Measurements from ENCODE around the gene ARMC12. TPM values are rescaled to one million over a fixed set of nuclear protein-coding genes. Genes with fewer than 3 reads are reported as not detected.
"Not testable (repeated sequence)": the region's sequence is repeated elsewhere in the genome, so short reads cannot be mapped to it uniquely, and the experiment has no call there.

The ARMC12 gene
- polyA plus RNA-seq, 1 of the 3 experiments (the other 2 are of a cell fraction): 1.6 TPM

- TF ChIP-seq IRF3 (IDR thresholded peaks at IDR 0.05; ENCODE audit: low read depth, low read length) (peak; percentile 37; the same call in 1 of the 2 replicates), PBX3 (IDR thresholded peaks at IDR 0.05) (peak; percentile 99), USF2 (IDR thresholded peaks at IDR 0.05; ENCODE audit: borderline replicate concordance, low read depth, low read length) (peak; percentile 39; the same call in 1 of the 2 replicates), MXI1 (IDR thresholded peaks at IDR 0.05; ENCODE audit: low read depth, low read length) (peak; percentile 80; the same call in 1 of the 2 replicates)
Observed at GRCh38 chr6:35688605-35689322, 48.1 kb upstream of the ARMC12 start, which contains the start of gene FKBP5 (continued).

- DNase-seq; H3K36me3 ChIP-seq (replicated peaks in 1 of 2; ENCODE audit: control insufficient read depth in 1 of 2, insufficient read depth in 2 of 2, low read length in 1 of 2); H4K20me1 ChIP-seq (ENCODE audit: insufficient read depth); H3K4me3 ChIP-seq (ENCODE audit: low read depth in 2 of 2, low read length in 1 of 2); H2AFZ ChIP-seq (ENCODE audit: low read depth); H3K27ac ChIP-seq (ENCODE audit: low read depth in 2 of 2, low read length in 1 of 2); POLR2A ChIA-PET; H3K9ac ChIP-seq; H3K4me1 ChIP-seq (ENCODE audit: control insufficient read depth in 1 of 2, insufficient read depth in 2 of 2, low read depth in 1 of 2, low read length in 1 of 2); H3K4me2 ChIP-seq; H3K9me3 ChIP-seq; H3K9me2 ChIP-seq; H3K27me3 ChIP-seq (ENCODE audit: insufficient read depth): not testable (repeated sequence)
- 98% methylated on average over 16 of the region's 16 CpGs for WGBS (ENCODE audit: low lambda C conversion rate)
- Histone ChIP-seq H3F3A (replicated peaks; ENCODE audit: insufficient read depth) (peaks cover 10% of the 10 kb centered on the region), H3K79me2 (ENCODE audit: insufficient read depth) (peaks cover 14% of the 10 kb centered on the region; the same call in 1 of the 2 replicates)
- CTCF ChIA-PET: interaction anchor here (1.3 to 2.8 kb wide), 3 partner anchors 34 to 167 kb away, joined by 3 to 8 read pairs (median 6); no protein-coding TSS in a partner anchor
Observed at GRCh38 chr6:35690006-35690405, 46.8 kb upstream of the ARMC12 start.

GRCh38 chr6:35690484-35690883 is 46.3 kb upstream of the ARMC12 start:
- H3K4me3 ChIP-seq (ENCODE audit: low read depth in 2 of 2, low read length in 1 of 2): no peak overlapping the region
- H3F3A ChIP-seq (replicated peaks; ENCODE audit: insufficient read depth): peaks cover 7% of the 10 kb centered on the region
- H3K36me3 ChIP-seq (replicated peaks in 1 of 2; ENCODE audit: control insufficient read depth in 1 of 2, insufficient read depth in 2 of 2, low read length in 1 of 2): no peaks in the 10 kb centered on the region
- no peak overlapping the region for H2AFZ ChIP-seq (ENCODE audit: low read depth)
- H3K27me3 ChIP-seq (ENCODE audit: insufficient read depth): no peaks in the 10 kb centered on the region
- DNase-seq: no peak
- no peak overlapping the region for H3K27ac ChIP-seq (ENCODE audit: low read depth in 2 of 2, low read length in 1 of 2)
- ChIA-PET CTCF (interaction anchor here (0.8 to 2.8 kb wide), 4 partner anchors 34 to 167 kb away, joined by 3 to 8 read pairs (median 4); no protein-coding TSS in a partner anchor), POLR2A (interaction anchor here (0.5 kb wide), 1 partner anchor 17 kb away, joined by 3 read pairs; no protein-coding TSS in a partner anchor)
- peaks cover 2 to 6% of the 10 kb centered on the region in 2 experiments; a peak in 3 of 4 replicates for H3K4me1 ChIP-seq (ENCODE audit: control insufficient read depth in 1 of 2, insufficient read depth in 2 of 2, low read depth in 1 of 2, low read length in 1 of 2)
- no peaks in the 10 kb centered on the region for H3K9me2 ChIP-seq
- peaks cover 5% of the 10 kb centered on the region; the same call in 1 of the 2 replicates for H3K9me3 ChIP-seq
- no peak overlapping the region for H3K9ac ChIP-seq
- no peaks in the 10 kb centered on the region for H4K20me1 ChIP-seq (ENCODE audit: insufficient read depth)
- H3K4me2 ChIP-seq: no peak overlapping the region
- WGBS (ENCODE audit: low lambda C conversion rate): 93% methylated on average over 9 of the region's 9 CpGs
- peaks cover 10% of the 10 kb centered on the region; the same call in 1 of the 2 replicates for H3K79me2 ChIP-seq (ENCODE audit: insufficient read depth)
- no peak for TF ChIP-seq CTCF (IDR thresholded peaks at IDR 0.05)
- no peak for TF ChIP-seq RFX5 (IDR thresholded peaks at IDR 0.05; ENCODE audit: low read length)
- TF ChIP-seq TCF12 (IDR thresholded peaks at IDR 0.05): no peak
- no peak for TF ChIP-seq JUND (IDR thresholded peaks at IDR 0.05)
- no peak for TF ChIP-seq TEAD4 (IDR thresholded peaks at IDR 0.05; ENCODE audit: borderline replicate concordance, insufficient read depth)
- no peak for TF ChIP-seq FOXM1 (IDR thresholded peaks at IDR 0.05; ENCODE audit: low read depth)
- TF ChIP-seq ELF1 (IDR thresholded peaks at IDR 0.05): no peak
- no peak for TF ChIP-seq RCOR1 (IDR thresholded peaks at IDR 0.05; ENCODE audit: low read length)
- no peak for TF ChIP-seq POLR2AphosphoS5 (IDR thresholded peaks at IDR 0.05; ENCODE audit: low read depth, low read length)
- no peak for TF ChIP-seq MAX (IDR thresholded peaks at IDR 0.05; ENCODE audit: low read depth)
- no peak for TF ChIP-seq GABPA (IDR thresholded peaks at IDR 0.05; ENCODE audit: low read depth)
- no peak for TF ChIP-seq MEF2A (IDR thresholded peaks at IDR 0.05; ENCODE audit: borderline replicate concordance, low read depth)
- TF ChIP-seq IRF3 (IDR thresholded peaks at IDR 0.05; ENCODE audit: low read depth, low read length): no peak
- TF ChIP-seq SIN3A (IDR thresholded peaks at IDR 0.05; ENCODE audit: borderline replicate concordance, low read depth, low read length): no peak
- no peak for TF ChIP-seq TAF1 (IDR thresholded peaks at IDR 0.05; ENCODE audit: borderline replicate concordance, low read depth, low read length)
- no peak for TF ChIP-seq EZH2phosphoT487 (IDR thresholded peaks at IDR 0.05; ENCODE audit: borderline replicate concordance, low read depth)
